Stimulated activated CD4-positive, alpha-beta T cell treated with anti-CD3 and anti-CD28 coated beads, Interleukin-1b, Interleukin-23, amount 100 ng/mL, for 1 hour (primary cell): ENCODE data around the gene PRCD.

ENCODE experiments used
- DNase-seq, 2 donors: peaks; one replicate each; pipeline ENCODE4 v3.0.0-alpha.2; 2020; ENCODE audit warnings: low read depth in 2 of 2

Gene PRCD

DNA sequence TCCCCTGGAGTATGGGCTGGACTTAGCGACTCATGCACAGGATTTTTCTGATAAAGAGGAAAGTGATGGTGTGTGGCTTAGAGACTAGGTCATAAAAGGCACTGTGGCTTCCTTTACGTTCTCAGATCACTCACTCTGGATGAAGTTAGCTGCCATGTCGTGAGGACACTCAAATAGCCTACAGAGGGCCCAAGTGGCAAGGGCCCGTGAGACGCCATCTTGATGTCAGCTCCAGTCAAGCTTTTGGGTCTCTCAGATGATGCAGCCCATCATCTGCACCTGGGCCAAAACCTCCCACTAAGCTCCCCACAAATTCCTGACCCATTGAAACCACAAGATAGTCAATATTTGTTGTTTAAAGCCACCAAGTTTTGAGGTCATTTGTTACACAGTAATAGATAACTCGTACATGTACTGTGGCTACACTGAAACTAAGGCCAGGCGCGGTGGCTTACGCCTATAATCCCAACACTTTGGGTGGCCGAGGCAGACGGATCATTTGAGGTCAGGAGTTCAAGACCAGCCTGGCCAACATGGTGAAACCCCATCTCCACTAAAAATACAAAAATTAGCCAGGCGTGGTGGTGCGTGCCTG is 31.1 kb downstream of the PRCD start:
- DNase-seq, result no peak

DNA sequence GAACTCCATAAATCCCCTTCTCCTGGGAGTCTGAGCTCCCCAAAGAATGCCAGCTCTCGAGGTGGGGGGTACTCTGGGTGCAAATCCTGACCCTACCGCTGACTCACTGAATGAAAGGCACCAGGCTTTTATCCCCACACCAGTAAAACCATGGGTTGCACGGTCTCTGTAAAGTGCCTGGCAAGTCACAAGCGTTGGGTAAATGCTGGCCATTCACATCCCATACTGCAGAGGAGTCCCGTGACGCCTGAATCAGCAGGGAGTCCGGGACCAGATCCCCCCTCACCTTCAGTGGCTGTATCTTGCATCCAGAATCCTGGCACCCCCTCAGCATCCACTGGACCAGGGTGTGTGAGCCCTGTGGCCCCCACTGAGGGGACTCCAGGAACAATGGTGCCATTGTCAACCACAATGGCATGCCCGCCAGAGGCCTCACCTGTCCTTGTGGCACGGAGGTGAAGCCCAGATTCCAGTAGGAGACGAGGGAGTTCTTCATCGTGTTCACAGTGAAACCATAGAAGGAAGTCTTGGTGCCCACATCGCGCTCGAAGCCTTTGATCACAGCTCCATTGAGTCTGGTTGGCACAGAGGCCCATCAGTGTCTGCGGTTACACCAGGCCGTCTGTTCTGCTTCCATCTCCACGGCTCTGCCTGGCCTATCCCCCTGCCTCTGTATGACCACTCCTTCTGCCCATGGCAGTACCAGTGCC is 32.5 kb downstream of the PRCD start:
- no peak for DNase-seq

DNA sequence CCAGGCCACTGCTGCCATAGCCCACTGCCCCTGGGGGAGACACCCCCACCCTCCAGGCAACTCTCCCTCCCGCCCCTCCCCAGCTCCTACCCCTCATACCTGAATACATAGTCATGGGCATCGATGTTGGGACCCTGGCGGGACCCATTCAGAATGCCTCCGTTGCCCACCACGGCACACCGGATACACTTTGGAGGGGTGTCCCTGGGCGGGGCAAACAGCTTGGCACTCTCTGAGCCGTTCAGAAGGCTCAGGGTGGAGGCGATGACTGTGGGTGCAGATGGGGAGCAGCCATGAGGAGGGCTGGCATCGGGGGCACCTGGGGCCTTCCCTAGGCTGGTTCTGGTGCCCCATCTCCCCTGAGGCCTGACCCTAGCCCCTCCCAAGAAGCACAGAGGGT is 33.3 kb downstream of the PRCD start:
- no peak for DNase-seq

DNA sequence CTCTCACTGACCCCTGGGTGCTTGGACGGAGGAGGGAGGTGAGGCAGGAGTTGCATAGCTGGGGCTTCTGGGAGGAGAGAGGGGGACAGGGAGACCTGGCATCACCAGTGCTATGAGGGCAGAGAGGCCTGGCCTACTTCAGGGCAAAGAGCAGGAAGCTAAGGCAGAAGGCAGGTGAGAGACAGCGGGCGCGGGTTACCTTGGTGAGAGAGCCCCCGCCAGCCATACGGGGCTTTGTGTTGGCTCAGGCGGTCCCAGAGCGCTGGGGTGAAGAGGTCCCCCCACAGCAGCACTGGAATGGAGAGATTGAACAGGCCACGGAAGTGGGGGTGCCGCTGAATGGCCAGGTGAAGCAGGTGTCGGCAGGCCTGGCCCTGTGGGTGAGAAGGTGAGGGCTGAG is 34.3 kb downstream of the PRCD start:
- no peak for DNase-seq

DNA sequence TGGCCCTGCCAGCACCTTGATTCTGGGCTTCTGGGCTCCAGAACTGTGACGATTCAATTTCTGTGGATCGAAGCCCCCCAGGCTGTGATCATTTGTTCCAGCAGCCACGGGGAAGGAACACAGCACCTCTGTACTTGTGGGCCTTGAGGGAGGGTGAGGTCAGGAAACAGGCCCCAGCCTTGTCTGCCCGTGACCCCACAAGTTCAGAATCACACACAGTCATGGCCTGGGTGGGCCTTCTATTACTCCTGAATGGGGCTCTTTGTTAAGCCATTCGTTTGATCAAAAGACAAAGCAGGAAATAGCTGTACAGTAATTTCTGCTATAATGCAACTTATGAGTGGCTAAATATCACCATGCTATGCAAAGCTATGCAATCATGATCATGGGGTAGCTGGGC is 35.7 kb downstream of the PRCD start:
- no peak for DNase-seq

DNA sequence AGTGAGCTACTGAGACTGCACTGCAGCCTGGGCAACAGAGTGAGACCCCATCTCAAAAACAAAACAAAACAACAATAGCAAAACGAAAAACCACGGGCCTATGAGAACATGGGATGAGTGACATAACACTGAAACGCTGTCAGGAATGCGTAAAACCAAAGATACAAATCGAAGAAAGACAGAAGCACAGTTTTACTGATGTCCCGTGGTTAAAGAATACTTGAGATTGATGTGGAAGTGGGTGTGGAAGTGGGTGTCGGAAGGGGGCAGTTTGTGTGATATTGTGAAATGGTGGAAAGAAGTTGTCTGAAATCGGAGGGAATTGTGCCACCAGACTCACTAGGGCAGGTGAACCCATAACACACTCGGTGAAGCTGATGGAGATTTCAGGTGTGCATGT is 36.3 kb downstream of the PRCD start:
- no peak for DNase-seq

DNA sequence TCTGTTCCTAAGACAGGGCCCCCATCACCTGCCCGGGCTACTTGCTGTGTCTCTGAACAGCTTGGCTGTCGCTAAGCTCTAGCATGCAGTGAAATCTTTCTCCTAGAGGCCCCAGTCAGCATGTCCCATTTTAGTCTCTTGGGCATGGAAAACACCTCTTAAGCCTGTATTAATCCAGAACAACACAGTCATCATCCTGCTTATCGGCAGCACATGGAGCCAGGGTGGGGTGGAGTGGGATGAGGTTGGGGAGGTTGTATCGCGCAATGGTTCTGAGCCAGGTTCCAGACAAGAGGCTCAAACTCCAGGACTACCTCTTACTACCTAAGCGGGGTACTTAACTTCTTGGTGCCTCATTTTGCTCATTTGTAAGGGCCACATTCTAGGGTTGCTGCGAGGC is 38.0 kb downstream of the PRCD start:
- no peak for DNase-seq

DNA sequence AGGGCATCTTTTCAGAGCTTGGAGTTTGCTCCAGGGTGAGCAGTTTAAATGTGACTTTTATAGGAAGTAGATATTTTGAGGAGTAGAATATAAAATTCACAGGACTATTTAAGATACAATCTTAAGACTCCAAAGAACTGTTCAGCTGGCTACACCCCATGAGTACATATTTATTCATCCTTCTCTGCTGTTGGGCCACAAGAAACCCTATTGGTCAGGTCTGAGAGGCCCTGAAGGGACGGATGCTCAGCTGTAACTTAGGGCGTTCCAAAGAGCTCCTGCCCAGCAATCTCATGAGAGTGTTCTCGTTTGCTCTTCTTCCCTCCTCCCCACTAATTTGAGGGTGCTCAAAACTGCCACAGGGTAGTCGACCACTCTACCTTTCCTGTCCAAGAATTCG is 38.5 kb downstream of the PRCD start:
- no peak for DNase-seq

DNA sequence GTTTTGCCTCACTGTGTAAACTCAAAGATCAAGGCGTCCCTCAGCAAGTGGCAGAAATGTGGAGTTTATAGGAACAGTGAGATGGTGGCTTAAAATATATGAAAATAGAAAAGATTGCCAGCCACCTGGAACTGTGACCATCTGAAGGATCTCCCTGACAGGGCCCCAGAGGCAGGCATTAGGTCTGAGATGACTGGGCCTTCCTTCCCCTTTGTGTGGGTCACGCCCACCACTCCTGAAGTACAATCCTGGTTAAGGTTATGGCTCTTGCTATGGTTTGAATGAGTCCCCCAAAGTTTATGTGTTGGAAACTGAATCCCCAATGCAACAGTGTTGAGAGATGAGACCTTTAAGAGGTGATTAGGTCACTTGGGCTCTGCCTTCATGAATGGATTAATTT is 39.4 kb downstream of the PRCD start:
- DNase-seq, result no peak

DNA sequence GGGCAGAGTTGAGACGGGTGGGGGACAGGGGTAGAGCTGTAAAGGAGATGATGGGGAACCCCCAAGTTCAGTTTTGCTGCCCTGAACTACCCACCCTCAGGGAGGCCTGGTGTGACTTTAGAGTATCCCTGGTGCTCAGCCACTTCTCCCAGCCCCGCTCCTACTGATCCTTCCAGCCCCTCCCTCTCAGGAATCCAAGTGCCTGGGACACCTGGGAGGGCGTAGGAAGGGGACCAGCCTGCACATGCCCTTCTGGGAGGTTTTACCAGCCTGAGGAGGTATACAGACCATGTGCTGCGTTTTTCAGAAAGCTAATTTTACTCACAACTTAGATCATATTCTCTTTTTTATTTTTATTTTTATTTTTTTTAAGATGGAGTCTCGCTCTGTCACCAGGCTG is 41.7 kb downstream of the PRCD start:
- no peak for DNase-seq

DNA sequence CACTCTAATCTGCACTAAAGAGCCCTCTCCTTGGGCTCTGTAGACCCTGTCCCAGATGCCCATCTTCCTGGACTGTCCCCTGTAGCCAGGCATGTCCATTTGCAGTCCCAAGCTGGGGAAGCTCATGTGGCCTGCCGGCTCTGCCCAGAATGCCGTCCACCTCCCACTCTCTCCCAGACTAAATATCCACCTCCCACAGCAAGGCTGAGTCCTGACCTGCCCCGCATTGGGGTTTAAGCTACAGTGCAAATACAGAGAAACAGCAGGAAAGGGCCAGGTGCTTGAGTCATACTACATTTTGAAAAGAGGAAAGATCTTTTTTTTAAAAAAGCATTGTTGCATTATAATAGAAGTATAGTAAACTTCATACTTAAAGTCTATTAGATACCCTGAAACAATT is 42.8 kb downstream of the PRCD start:
- DNase-seq, result no peak

DNA sequence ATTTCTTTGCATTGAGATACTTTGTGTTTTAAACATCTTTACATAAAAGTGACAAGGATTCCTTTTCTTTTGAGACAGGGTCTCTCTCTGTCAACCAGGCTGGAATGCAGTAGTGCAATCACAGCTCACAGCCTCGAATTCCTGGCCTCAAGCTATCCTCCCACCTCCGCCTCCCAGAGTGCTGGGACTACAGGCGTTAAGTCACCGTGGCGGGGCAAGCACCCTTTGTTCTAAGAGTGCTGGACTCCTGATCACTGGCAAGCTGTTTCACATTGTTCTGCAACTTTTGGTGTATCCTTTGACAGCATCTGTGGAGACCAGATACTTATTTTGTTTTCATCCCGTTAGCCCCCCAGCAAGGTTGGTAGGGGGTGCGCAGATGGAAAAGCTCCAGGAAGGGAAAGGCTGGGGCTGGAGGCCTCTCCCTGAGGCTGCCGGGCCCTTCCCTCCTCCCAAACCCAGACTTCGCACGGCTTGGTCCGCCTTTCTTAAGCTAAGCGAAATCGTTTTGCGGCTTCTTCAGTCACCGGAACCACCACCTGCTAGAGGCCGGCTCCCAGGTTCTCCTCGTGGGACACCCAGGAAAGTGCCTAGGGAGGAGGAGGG is 44.7 kb downstream of the PRCD start:
- no peak for DNase-seq

DNA sequence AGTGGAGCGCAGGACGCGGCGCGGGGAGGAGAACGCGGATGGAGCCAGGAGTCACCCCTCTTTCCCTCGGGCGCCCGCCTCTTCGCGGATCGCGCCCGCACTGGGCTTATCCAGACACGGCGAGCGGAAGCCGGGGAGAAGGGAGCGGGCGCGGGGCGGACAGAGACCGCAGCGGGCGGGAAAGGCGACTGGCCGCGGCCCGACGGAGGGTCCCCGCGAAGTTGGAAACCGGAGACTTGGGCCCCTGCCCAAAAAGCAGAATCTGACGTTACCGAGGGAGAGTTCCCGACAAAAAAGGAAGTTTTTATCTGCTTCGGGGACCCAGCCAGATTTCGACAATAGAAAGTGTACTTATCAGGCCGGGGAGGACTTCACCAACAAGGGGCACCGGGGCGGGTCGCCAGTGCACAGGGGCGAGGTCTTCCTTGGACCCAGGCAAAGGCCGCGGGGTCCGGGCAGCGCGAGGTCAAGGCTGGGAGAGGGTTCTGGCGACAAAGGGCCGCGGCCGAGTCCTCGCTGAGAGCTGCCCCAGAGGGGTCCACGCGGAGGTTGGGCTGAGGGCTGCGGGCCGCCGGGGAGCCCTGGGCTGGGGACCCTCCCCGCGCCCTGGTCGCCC is 45.3 kb downstream of the PRCD start:
- no peak for DNase-seq

DNA sequence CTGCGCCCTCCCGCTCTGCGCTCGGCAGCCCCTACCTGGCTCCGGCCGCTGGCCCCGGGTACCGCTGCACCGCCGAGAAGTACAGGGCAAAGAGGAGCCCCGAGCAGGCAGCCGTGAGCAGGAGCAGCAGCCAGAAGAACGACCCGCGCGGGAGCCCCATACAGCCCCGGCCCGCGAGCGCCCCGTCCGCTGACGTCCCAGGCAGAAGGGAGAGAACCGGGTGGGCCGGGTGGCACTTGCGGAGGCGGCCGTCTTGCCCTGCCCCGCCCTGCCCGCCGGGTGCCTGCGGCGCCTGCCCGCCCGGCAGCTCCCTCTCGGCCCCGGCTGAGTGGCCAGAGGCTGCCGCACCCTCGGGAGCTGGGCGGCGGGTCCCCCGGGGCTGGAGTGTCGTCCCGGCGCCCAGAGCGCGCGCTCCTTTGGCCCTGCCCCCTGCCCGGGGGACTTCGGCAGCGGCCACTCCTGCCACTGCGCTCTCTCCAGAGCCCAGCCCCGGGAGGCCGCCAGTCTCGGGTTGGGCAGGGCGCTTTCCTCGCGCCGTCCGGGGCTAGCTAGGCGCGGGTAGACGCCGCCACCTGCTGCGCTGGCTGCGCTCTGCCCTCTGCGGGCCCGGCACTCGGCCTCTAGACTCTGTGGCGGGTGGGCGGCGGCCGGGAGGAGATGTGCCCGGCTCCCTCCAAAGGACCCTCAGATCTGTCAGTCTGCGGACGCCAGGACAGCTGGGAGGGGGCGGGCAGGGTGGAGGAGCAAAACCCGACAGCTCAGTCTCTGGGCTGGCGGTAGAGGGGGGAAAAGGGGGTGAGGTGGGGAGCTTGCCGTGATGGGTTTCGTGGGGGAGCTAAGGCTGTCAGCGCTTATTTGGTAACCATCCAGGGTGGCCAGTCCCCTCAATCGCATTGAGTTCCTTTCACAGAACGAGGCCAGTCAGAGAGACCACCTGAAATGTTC is 46.1 kb downstream of the PRCD start, which contains the start of gene ST6GALNAC2:
TSS of gene ST6GALNAC2 (minus strand) at position 212 of the 945 bp plus-strand sequence. CDS start at position 160, 52 bp downstream.
- DNase-seq, result no peak

DNA sequence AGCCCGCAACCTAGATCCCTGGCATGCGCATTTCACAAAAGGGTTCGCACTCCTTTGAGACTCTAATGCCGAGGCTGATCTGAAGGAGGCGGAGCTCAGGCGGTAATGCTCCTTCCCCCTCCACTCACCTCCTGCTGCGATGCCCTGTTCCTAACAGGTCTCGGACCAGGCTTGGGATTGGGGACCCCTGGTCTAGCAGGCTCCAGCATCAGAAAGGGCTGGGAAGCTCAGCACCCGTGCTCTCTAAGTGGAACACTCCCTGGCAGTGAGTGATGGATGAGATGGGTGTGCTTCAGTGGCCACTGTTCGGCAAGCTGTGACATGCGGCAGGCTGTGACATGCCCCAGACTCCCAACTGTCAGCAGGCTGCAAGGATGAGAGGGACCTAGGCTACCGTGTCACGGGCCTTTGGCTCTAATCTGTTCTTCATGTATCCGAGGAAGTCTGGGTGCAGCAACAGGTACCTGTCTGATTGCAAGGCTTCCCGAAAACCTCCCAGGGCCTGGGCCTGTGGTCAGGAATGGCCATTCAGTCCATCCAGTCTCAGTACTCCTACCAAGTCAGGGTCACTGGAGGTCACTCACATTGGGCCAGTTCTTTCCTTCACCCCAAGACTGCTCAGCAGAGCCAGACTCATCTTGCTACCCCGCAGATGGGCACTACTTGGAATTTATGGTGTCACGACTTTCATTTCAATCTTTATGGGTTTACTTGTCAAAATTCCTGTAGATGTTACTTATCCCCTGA is 47.1 kb downstream of the PRCD start:
- no peak for DNase-seq

DNA sequence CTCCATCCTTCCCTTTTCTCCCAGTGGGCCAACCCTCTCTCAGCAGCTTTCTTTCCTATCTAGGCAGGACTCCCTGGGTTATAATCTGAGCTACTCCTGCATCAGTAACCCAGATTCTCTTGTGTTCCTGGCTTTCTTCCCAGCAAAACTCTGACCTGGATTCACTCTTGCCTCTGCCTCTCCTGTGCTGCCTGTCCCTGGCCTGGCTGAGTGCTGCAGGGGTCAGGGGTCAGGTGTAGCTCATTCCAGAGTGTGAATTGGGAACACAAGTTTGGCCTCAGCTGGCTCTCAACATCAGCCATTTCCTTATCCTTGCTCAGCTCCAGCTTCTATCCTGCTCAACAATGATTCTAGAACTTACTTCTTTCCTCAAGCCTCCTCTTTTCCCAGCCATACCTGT is 48.3 kb downstream of the PRCD start:
- DNase-seq, result no peak

DNA sequence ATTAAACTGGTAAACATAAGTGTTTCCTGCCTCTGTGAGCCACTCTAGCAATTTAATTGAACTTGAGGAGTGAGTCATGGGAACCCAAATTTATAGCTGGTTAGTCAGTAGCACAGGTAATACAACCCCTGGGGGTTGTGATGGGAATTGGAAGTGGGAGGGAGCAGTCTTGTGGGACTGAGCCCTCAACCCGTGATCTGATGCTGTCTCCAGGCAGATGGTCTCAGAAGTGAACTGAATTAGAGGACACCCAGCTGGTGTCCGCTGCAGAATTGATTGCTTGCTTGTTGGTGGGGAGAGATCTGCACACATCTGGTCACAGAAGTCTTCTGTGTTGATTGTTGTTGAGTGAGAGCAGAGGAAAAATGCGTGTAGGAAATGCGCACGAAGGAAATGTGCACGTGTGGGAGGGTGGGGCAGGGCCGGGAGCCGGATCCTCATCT is 53.6 kb downstream of the PRCD start:
- DNase-seq, result no peak

DNA sequence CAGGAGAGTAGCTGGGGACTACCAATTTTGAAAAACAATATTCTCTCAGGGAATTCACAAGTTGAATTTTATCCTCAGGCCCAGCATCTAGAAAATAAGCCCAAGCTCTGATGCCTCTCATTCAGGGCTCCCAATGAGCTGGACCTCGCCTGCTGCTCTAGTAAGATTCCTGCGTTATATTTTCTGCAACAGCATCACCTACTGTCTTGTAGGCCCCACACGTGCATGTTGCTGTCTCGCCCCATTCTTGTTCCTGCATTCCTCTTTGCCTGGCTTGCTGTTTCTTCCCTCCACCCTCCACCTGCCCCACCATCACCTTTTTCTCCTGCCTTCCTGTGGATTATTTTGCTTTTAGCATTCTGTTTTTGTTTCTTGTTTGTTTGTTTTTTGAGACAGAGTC is 54.1 kb downstream of the PRCD start:
- DNase-seq, result no peak

DNA sequence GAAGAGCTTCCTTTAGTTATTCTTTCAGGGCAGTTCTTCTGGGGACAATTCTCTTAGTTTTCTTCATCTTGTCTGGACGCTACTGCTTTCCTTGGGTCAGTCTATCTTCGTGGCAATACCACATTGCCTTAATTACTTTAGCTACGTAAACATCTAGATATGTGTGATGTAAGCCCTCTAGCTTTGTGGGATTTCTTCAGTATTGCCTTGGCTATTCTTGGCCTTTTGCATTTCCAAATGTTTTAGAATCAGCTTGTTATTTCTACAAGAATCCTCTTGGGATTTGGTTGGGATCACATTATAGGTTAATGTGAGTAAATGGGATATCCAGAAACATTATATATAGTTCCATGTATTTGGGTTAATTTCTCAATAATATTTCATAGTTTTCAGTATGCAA is 54.8 kb downstream of the PRCD start:
- DNase-seq, result no peak
